Uterus (tissue), 2 donors: ENCODE data around the gene WDR7.

Experiments
- POLR2A ChIP-seq, 2 donors: fragments of 450-650 bp; IDR thresholded peaks; one replicate each; pipeline ENCODE4 v1.6.1; 2016; ENCODE audit warnings: antibody characterized with exemption in 2 of 2, mild to moderate bottlenecking in 1 of 2, moderate library complexity in 1 of 2
- TF ChIP-seq, protein P1 (sequence below), 4 experiments: fragments of 200-600 bp in 2 of 4; fragments of 450-650 bp in 2 of 4; sonication (generic) in 2 of 4; IDR thresholded peaks; one replicate each; pipeline ENCODE4 v1.5.1; 2016 to 2019; ENCODE audit warnings: antibody characterized with exemption in 4 of 4, mild to moderate bottlenecking in 2 of 4, moderate library complexity in 1 of 4

DNA sequence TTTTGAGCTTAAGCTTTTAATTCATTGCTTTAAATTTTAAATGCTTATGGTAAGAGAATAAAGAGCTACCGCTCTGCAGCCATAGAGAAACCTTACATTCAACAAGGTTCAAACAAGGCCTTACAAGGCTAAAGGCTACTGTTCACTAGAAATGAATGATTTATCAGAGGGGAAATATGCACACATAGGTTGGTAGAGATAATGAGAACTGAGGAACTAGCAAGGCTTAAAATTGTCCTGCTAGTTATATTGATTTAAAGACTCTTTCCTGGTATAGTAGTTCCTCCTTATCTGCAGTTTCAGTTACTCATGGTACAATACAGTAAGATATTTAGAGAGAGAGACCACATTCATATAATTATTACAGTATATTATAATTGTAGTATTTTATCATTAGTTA, 193.4 kb downstream of the WDR7 start:
- TF ChIP-seq, protein P1, sequence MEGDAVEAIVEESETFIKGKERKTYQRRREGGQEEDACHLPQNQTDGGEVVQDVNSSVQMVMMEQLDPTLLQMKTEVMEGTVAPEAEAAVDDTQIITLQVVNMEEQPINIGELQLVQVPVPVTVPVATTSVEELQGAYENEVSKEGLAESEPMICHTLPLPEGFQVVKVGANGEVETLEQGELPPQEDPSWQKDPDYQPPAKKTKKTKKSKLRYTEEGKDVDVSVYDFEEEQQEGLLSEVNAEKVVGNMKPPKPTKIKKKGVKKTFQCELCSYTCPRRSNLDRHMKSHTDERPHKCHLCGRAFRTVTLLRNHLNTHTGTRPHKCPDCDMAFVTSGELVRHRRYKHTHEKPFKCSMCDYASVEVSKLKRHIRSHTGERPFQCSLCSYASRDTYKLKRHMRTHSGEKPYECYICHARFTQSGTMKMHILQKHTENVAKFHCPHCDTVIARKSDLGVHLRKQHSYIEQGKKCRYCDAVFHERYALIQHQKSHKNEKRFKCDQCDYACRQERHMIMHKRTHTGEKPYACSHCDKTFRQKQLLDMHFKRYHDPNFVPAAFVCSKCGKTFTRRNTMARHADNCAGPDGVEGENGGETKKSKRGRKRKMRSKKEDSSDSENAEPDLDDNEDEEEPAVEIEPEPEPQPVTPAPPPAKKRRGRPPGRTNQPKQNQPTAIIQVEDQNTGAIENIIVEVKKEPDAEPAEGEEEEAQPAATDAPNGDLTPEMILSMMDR (IDR thresholded peaks at IDR 0.05), result no peak
- TF ChIP-seq POLR2A (IDR thresholded peaks at IDR 0.05), result no peak
